ENCODE results near the gene PARD3. TPM values are rescaled to one million over a fixed set of nuclear protein-coding genes. Genes with fewer than 3 reads are reported as not detected.

Gene PARD3
- polyA plus RNA-seq, 3 donors = 0.51 TPM; not detected in 2

GRCh38 chr10:34229917-34230316 lies 585.2 kb downstream of the PARD3 start:
- Histone ChIP-seq H3K27ac (ENCODE audit: low read depth in 1 of 2, low read length in 2 of 2) (no peak overlapping the region), H3K4me1 (ENCODE audit: control insufficient read depth in 1 of 2, insufficient read depth in 2 of 2, low read length in 2 of 2) (no peaks in the 10 kb centered on the region), H2AFZ (ENCODE audit: insufficient read depth, low read depth, low read length, poor library complexity, severe bottlenecking) (no peak overlapping the region), H3K79me2 (ENCODE audit: insufficient read depth, low read length) (no peaks in the 10 kb centered on the region), H3K27me3 (ENCODE audit: control insufficient read depth in 2 of 2, insufficient read depth in 2 of 2, low read length in 2 of 2) (no peaks in the 10 kb centered on the region), H3K36me3 (replicated peaks in 1 of 2; ENCODE audit: control insufficient read depth in 1 of 2, insufficient read depth in 2 of 2, low read length in 2 of 2) (no peaks in the 10 kb centered on the region), H3K9ac (ENCODE audit: insufficient read depth, low read length, poor library complexity, severe bottlenecking) (no peak overlapping the region), H3K4me2 (replicated peaks; ENCODE audit: extremely low read depth, low read length, poor library complexity, severe bottlenecking) (no peak overlapping the region), H3K4me3 (replicated peaks in 1 of 3; ENCODE audit: low read depth in 2 of 3, low read length in 3 of 3) (no peak overlapping the region), H4K20me1 (ENCODE audit: insufficient read depth, low read length) (no peaks in the 10 kb centered on the region), H3K9me3 (replicated peaks in 1 of 2; ENCODE audit: control insufficient read depth in 1 of 2, insufficient read depth in 1 of 2, low read length in 2 of 2) (no peaks in the 10 kb centered on the region)
- no peak for DNase-seq
- H3K4me1 Mint-ChIP-seq = no peaks in the 10 kb centered on the region
- H3K27ac Mint-ChIP-seq = no peak overlapping the region
- intact Hi-C loops (cut with micrococcal nuclease) = no loop called here
- TF ChIP-seq CTCF (IDR thresholded peaks at IDR 0.05) = no peak
- WGBS (ENCODE audit: insufficient coverage) = no CpG with 5 or more reads among the region's 3 CpGs
- peaks cover 2 to 10% (median 7%) of the 10 kb centered on the region in 7 donors for H3K9me3 Mint-ChIP-seq
- no peaks in the 10 kb centered on the region for H3K27me3 Mint-ChIP-seq (ENCODE audit: low read depth in 3 of 3)
- H3K36me3 Mint-ChIP-seq = no peaks in the 10 kb centered on the region
- H3K4me3 Mint-ChIP-seq = no peak overlapping the region

DNA sequence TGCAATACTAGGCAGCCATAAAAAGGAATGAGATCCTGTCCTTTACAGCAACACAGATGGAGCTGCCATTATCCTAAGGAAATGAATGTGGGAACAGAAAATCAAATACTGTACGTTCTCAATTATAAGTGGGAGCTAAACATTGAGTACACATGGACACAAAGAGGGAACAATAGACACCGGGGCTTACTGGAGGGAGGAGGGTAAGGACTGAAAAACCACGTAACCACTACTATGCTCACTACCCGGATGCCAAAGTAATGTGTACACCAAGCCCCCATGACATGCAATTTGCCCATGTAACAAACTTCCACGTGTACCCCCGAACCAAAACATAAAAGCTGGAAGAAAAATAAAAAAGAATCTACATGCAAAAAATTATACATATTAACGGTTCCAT lies 587.0 kb downstream of the PARD3 start:
- H3K27me3 ChIP-seq (ENCODE audit: control insufficient read depth in 2 of 2, insufficient read depth in 2 of 2, low read length in 2 of 2) = no peaks in the 10 kb centered on the region
- no peak overlapping the region for H3K27ac Mint-ChIP-seq
- no peak overlapping the region for H3K27ac ChIP-seq (ENCODE audit: low read depth in 1 of 2, low read length in 2 of 2)
- H4K20me1 ChIP-seq (ENCODE audit: insufficient read depth, low read length) = no peaks in the 10 kb centered on the region
- H3K4me2 ChIP-seq (replicated peaks; ENCODE audit: extremely low read depth, low read length, poor library complexity, severe bottlenecking) = no peak overlapping the region
- no peak overlapping the region for H2AFZ ChIP-seq (ENCODE audit: insufficient read depth, low read depth, low read length, poor library complexity, severe bottlenecking)
- H3K36me3 Mint-ChIP-seq = no peaks in the 10 kb centered on the region
- H3K4me1 ChIP-seq (ENCODE audit: control insufficient read depth in 1 of 2, insufficient read depth in 2 of 2, low read length in 2 of 2) = peaks cover under 1% of the 10 kb centered on the region in 2 donors
- H3K4me3 Mint-ChIP-seq = no peak overlapping the region
- no peaks in the 10 kb centered on the region for H3K9me3 ChIP-seq (replicated peaks in 1 of 2; ENCODE audit: control insufficient read depth in 1 of 2, insufficient read depth in 1 of 2, low read length in 2 of 2)
- no peaks in the 10 kb centered on the region for H3K79me2 ChIP-seq (ENCODE audit: insufficient read depth, low read length)
- DNase-seq = no peak
- no CpG with 5 or more reads among the region's 7 CpGs for WGBS (ENCODE audit: insufficient coverage)
- no peaks in the 10 kb centered on the region for H3K36me3 ChIP-seq (replicated peaks in 1 of 2; ENCODE audit: control insufficient read depth in 1 of 2, insufficient read depth in 2 of 2, low read length in 2 of 2)
- no peak for TF ChIP-seq CTCF (IDR thresholded peaks at IDR 0.05)
- no peaks in the 10 kb centered on the region for H3K27me3 Mint-ChIP-seq (ENCODE audit: low read depth in 3 of 3)
- no peak overlapping the region for H3K4me3 ChIP-seq (replicated peaks in 1 of 3; ENCODE audit: low read depth in 2 of 3, low read length in 3 of 3)
- H3K9ac ChIP-seq (ENCODE audit: insufficient read depth, low read length, poor library complexity, severe bottlenecking) = no peak overlapping the region
- H3K9me3 Mint-ChIP-seq = peaks cover 2 to 10% (median 7%) of the 10 kb centered on the region in 7 donors
- peaks cover 1% of the 10 kb centered on the region for H3K4me1 Mint-ChIP-seq
- intact Hi-C loops (cut with micrococcal nuclease) = no loop called here

Measured in CD14-positive monocyte (primary cell).